Activated CD8-positive, alpha-beta memory T cell treated with anti-CD3 and anti-CD28 coated beads, Interleukin-2, amount 10 ng/mL, durations not matched to agents 7 days and 5 days (primary cell): ENCODE measurements around the gene EVL. TPM values are rescaled to one million over a fixed set of nuclear protein-coding genes. Genes with fewer than 3 reads are reported as not detected.

Source experiments
- ATAC-seq: fragments of 150-1000 bp; cut with Tn5 transposase; one replicate; pipeline ENCODE4 v1.10.0; 2021; ENCODE audit warnings: moderate library complexity
- CTCF ChIA-PET: fragments of 350-600 bp; sonication (Branson Sonifier 250); formaldehyde crosslinking; loops from one replicate; lab custom pipeline; 2021; ENCODE audit warnings: antibody characterized with exemption; lab: Charles Lee
- DNase-seq: peaks from one replicate; pipeline ENCODE4 v3.0.0-alpha.2; 2020
- H3K27ac Mint-ChIP-seq: one replicate; pipeline ENCODE4 v1.8.0; 2021; ENCODE audit warnings: mild to moderate bottlenecking, mixed read lengths
- H3K27me3 Mint-ChIP-seq: one replicate; pipeline ENCODE4 v1.8.0; 2021; ENCODE audit warnings: mixed read lengths
- H3K36me3 Mint-ChIP-seq: one replicate; pipeline ENCODE4 v1.8.0; 2021; ENCODE audit warnings: mild to moderate bottlenecking, mixed read lengths
- H3K4me1 Mint-ChIP-seq: one replicate; pipeline ENCODE4 v1.8.0; 2021; ENCODE audit warnings: mixed read lengths
- H3K4me3 Mint-ChIP-seq: one replicate; pipeline ENCODE4 v1.8.0; 2021; ENCODE audit warnings: mild to moderate bottlenecking, moderate library complexity, mixed read lengths
- H3K9me3 Mint-ChIP-seq: one replicate; pipeline ENCODE4 v1.8.0; 2022; ENCODE audit warnings: low read depth, mixed read lengths
- total RNA-seq, 2 experiments: library from RNA; stranded (reverse); gene quantifications; one replicate each; pipeline ENCODE4 v1.2.3, GENCODE V29; 2021

Gene EVL
- total RNA-seq, 2 experiments from 2014 or later, result 774 to 910 TPM

- Mint-ChIP-seq H3K4me1 (peaks cover 93% of the 10 kb centered on the region), H3K27me3 (no peaks in the 10 kb centered on the region), H3K9me3 (no peaks in the 10 kb centered on the region), H3K36me3 (peaks cover 83% of the 10 kb centered on the region), H3K4me3 (peak overlapping the region; percentile 78), H3K27ac (peak overlapping the region; percentile 93)
- CTCF ChIA-PET, result interaction anchor here (0.8 to 23.4 kb wide), 5 partner anchors 21 to 111 kb away, joined by 3 to 607 read pairs (median 6); partner anchors contain the start of gene EVL
- no peak for DNase-seq
- ATAC-seq, result peak; percentile 16
These were observed 16.9 kb downstream of the EVL start for GRCh38 chr14:100081997-100082625.

- Mint-ChIP-seq H3K4me3 (peak overlapping the region; percentile 78), H3K36me3 (peaks cover 83% of the 10 kb centered on the region), H3K9me3 (no peaks in the 10 kb centered on the region), H3K27ac (peak overlapping the region; percentile 89), H3K4me1 (peaks cover 91% of the 10 kb centered on the region), H3K27me3 (no peaks in the 10 kb centered on the region)
- ATAC-seq, result no peak
- no peak for DNase-seq
- CTCF ChIA-PET, result interaction anchor here (1.9 to 23.4 kb wide), 3 partner anchors 21 to 110 kb away, joined by 6 to 607 read pairs (median 476); partner anchors contain the start of gene EVL
These were observed 17.5 kb downstream of the EVL start for GRCh38 chr14:100082723-100083122.

GRCh38 chr14:100083706-100084105 lies 18.5 kb downstream of the EVL start:
- Mint-ChIP-seq H3K36me3 (peaks cover 83% of the 10 kb centered on the region), H3K27me3 (no peaks in the 10 kb centered on the region), H3K4me1 (peaks cover 91% of the 10 kb centered on the region), H3K4me3 (peak overlapping the region; percentile 15), H3K27ac (peak overlapping the region; percentile 89), H3K9me3 (no peaks in the 10 kb centered on the region)
- no peak for ATAC-seq
- CTCF ChIA-PET, result interaction anchor here (0.6 to 23.4 kb wide), 7 partner anchors 8 to 1642 kb away, joined by 3 to 607 read pairs (median 7); partner anchors contain the start of gene EVL
- no peak for DNase-seq

- Mint-ChIP-seq H3K36me3 (peaks cover 83% of the 10 kb centered on the region), H3K27me3 (no peaks in the 10 kb centered on the region), H3K4me1 (peaks cover 90% of the 10 kb centered on the region), H3K4me3 (peak overlapping the region; percentile 17), H3K9me3 (no peaks in the 10 kb centered on the region), H3K27ac (peak overlapping the region; percentile 89)
- no peak for ATAC-seq
- DNase-seq, result no peak
- CTCF ChIA-PET, result interaction anchor here (1.5 to 23.4 kb wide), 4 partner anchors 9 to 108 kb away, joined by 7 to 607 read pairs (median 247); partner anchors contain the start of gene EVL
These were observed 19.4 kb downstream of the EVL start for GRCh38 chr14:100084591-100084990.

- no peaks in the 10 kb centered on the region for H3K27me3 Mint-ChIP-seq
- peaks cover 82% of the 10 kb centered on the region for H3K36me3 Mint-ChIP-seq
- H3K9me3 Mint-ChIP-seq, result no peaks in the 10 kb centered on the region
- H3K27ac Mint-ChIP-seq, result peak overlapping the region; percentile 66
- CTCF ChIA-PET, result interaction anchor here (3.9 to 23.4 kb wide), 3 partner anchors 10 to 25 kb away, joined by 18 to 607 read pairs (median 476); partner anchors contain the start of gene EVL
- H3K4me3 Mint-ChIP-seq, result peak overlapping the region; percentile 21
- peaks cover 88% of the 10 kb centered on the region for H3K4me1 Mint-ChIP-seq
- ATAC-seq (no peak), DNase-seq (no peak)
These were observed 20.2 kb downstream of the EVL start for GRCh38 chr14:100085462-100085861.

GRCh38 chr14:100086361-100086760 lies 21.1 kb downstream of the EVL start:
- H3K27me3 Mint-ChIP-seq, result no peaks in the 10 kb centered on the region
- H3K4me1 Mint-ChIP-seq, result peaks cover 88% of the 10 kb centered on the region
- H3K4me3 Mint-ChIP-seq, result no peak overlapping the region
- H3K27ac Mint-ChIP-seq, result peak overlapping the region; percentile 61
- no peak for ATAC-seq
- CTCF ChIA-PET, result interaction anchor here (3.9 to 23.4 kb wide), 3 partner anchors 11 to 25 kb away, joined by 18 to 607 read pairs (median 476); partner anchors contain the start of gene EVL
- H3K9me3 Mint-ChIP-seq, result no peaks in the 10 kb centered on the region
- H3K36me3 Mint-ChIP-seq, result peaks cover 83% of the 10 kb centered on the region
- DNase-seq, result no peak

GRCh38 chr14:100088226-100088625 lies 23.0 kb downstream of the EVL start:
- Mint-ChIP-seq H3K4me1 (peaks cover 85% of the 10 kb centered on the region), H3K9me3 (no peaks in the 10 kb centered on the region), H3K27ac (no peak overlapping the region), H3K4me3 (no peak overlapping the region), H3K27me3 (no peaks in the 10 kb centered on the region), H3K36me3 (peaks cover 86% of the 10 kb centered on the region)
- ATAC-seq, result no peak
- CTCF ChIA-PET, result no interaction called here
- DNase-seq, result no peak

- no peak for ATAC-seq
- Mint-ChIP-seq H3K27ac (no peak overlapping the region), H3K9me3 (no peaks in the 10 kb centered on the region), H3K4me3 (no peak overlapping the region), H3K4me1 (peaks cover 81% of the 10 kb centered on the region), H3K36me3 (peaks cover 82% of the 10 kb centered on the region), H3K27me3 (no peaks in the 10 kb centered on the region)
- CTCF ChIA-PET, result interaction anchor here (0.7 to 2.8 kb wide), 2 partner anchors 11 to 17 kb away, joined by 3 to 11 read pairs; no protein-coding TSS in a partner anchor
- DNase-seq, result no peak
These were observed 26.2 kb downstream of the EVL start for GRCh38 chr14:100091386-100091785.

GRCh38 chr14:100092832-100093231 lies 27.6 kb downstream of the EVL start:
- ATAC-seq (no peak), DNase-seq (no peak)
- peaks cover 85% of the 10 kb centered on the region for H3K4me1 Mint-ChIP-seq
- peaks cover 84% of the 10 kb centered on the region for H3K36me3 Mint-ChIP-seq
- H3K27me3 Mint-ChIP-seq, result no peaks in the 10 kb centered on the region
- CTCF ChIA-PET, result interaction anchor here (2.8 to 24.4 kb wide), 2 partner anchors 16 to 17 kb away, joined by 11 to 607 read pairs; partner anchors contain the start of gene EVL
- H3K27ac Mint-ChIP-seq, result no peak overlapping the region
- no peak overlapping the region for H3K4me3 Mint-ChIP-seq
- H3K9me3 Mint-ChIP-seq, result no peaks in the 10 kb centered on the region

- Mint-ChIP-seq H3K4me3 (no peak overlapping the region), H3K4me1 (peaks cover 84% of the 10 kb centered on the region), H3K9me3 (no peaks in the 10 kb centered on the region), H3K27ac (no peak overlapping the region), H3K36me3 (peaks cover 83% of the 10 kb centered on the region), H3K27me3 (no peaks in the 10 kb centered on the region)
- DNase-seq (no peak), ATAC-seq (no peak)
- CTCF ChIA-PET, result interaction anchor here (2.8 to 24.4 kb wide), 2 partner anchors 15 to 18 kb away, joined by 11 to 607 read pairs; partner anchors contain the start of gene EVL
These were observed 28.1 kb downstream of the EVL start for GRCh38 chr14:100093319-100093718.

- no peaks in the 10 kb centered on the region for H3K9me3 Mint-ChIP-seq
- H3K27ac Mint-ChIP-seq, result peak overlapping the region; percentile 25
- DNase-seq (no peak), ATAC-seq (no peak)
- no peaks in the 10 kb centered on the region for H3K27me3 Mint-ChIP-seq
- CTCF ChIA-PET, result interaction anchor here (1.2 to 24.4 kb wide), 5 partner anchors 8 to 114 kb away, joined by 3 to 607 read pairs (median 5); partner anchors contain the start of gene EVL
- peaks cover 78% of the 10 kb centered on the region for H3K36me3 Mint-ChIP-seq
- peaks cover 82% of the 10 kb centered on the region for H3K4me1 Mint-ChIP-seq
- H3K4me3 Mint-ChIP-seq, result no peak overlapping the region
These were observed 31.4 kb downstream of the EVL start for GRCh38 chr14:100096656-100097055.

- no peaks in the 10 kb centered on the region for H3K9me3 Mint-ChIP-seq
- H3K27me3 Mint-ChIP-seq, result no peaks in the 10 kb centered on the region
These were observed 32.9 kb downstream of the EVL start for GRCh38 chr14:100098171-100098570.

GRCh38 chr14:100100032-100100703 lies 34.9 kb downstream of the EVL start:
- H3K9me3 Mint-ChIP-seq, result no peaks in the 10 kb centered on the region
- peaks cover 89% of the 10 kb centered on the region for H3K4me1 Mint-ChIP-seq
- no peaks in the 10 kb centered on the region for H3K27me3 Mint-ChIP-seq
- peak overlapping the region; percentile 58 for H3K27ac Mint-ChIP-seq
- CTCF ChIA-PET, result interaction anchor here (0.7 to 24.4 kb wide), 5 partner anchors 8 to 533 kb away, joined by 3 to 607 read pairs (median 5); partner anchors contain the start of gene EVL
- H3K4me3 Mint-ChIP-seq, result no peak overlapping the region
- H3K36me3 Mint-ChIP-seq, result peaks cover 74% of the 10 kb centered on the region
- no peak for ATAC-seq
- DNase-seq, result no peak

More at GRCh38 chr14:100098171-100098570, 32.9 kb downstream of the EVL start:
- peaks cover 85% of the 10 kb centered on the region for H3K4me1 Mint-ChIP-seq
- H3K27ac Mint-ChIP-seq, result peak overlapping the region; percentile 74
- DNase-seq, result no peak
- CTCF ChIA-PET, result interaction anchor here (3.6 to 24.4 kb wide), 2 partner anchors 10 to 22 kb away, joined by 20 to 607 read pairs; partner anchors contain the start of gene EVL
- peak overlapping the region; percentile 6 for H3K4me3 Mint-ChIP-seq
- no peak for ATAC-seq
- H3K36me3 Mint-ChIP-seq, result peaks cover 77% of the 10 kb centered on the region
